Epithelial cell of proximal tubule (primary cell): Measurements from ENCODE around the gene UBAC2. TPM values are rescaled to one million over a fixed set of nuclear protein-coding genes. Genes with fewer than 3 reads are reported as not detected.

Experiments used
- DNase-seq: peaks from one replicate; pipeline ENCODE4 v3.0.0-alpha.2; 2011; ENCODE audit warnings: low read depth
- H3K4me3 ChIP-seq: 2 replicates; pipeline ENCODE4 v1.5.1; 2011; ENCODE audit warnings: low read depth, mild to moderate bottlenecking, low read length
- total RNA-seq: library from RNA; depleted of rRNA; stranded (reverse); fragments of >200 nt; gene quantifications from 2 replicates; pipeline ENCODE4 v1.2.3, GENCODE V29; 2015
- TF ChIP-seq, protein P1 (sequence below): conservative IDR thresholded peaks from 2 replicates; pipeline ENCODE4 v1.5.1; 2012; ENCODE audit warnings: low read depth, mild to moderate bottlenecking, low read length

UBAC2 gene
- total RNA-seq, 1 donor from 2014 or later: 63.9 TPM

DNA sequence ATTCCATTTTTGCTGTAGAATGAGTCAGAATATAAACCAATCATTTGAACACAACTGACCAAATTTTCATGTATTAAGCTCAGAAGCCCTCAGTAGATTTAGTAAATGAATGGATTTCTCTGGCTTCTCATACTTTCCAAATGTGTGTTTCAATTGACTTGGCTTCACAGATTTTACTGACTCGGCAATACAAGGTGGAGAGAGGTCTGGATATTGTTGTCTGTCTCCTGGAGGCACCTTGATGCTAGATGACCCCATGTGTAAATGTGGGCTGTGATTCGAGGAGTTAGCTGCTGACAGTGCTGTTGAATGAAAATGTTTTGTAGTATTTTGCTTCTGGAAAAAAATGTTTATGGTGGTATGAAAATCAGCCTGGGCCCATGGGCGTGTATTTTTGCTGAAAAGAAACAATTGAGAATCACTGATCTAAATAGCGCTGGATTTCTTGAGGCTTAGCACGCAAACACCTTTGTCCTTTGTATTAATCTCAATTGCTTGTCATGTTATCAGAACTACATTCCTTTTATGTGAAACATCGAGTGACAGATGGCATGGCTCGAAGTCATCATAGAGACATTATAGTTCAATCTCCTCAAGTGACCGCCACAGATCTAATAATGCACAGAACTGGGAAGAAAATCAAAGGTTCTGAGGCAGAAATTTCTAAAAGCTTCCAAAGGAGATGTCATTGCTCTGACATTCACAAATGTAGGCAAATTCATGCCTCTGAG is 41.2 kb upstream of the UBAC2 start:
- no peak for DNase-seq
- TF ChIP-seq, protein P1, sequence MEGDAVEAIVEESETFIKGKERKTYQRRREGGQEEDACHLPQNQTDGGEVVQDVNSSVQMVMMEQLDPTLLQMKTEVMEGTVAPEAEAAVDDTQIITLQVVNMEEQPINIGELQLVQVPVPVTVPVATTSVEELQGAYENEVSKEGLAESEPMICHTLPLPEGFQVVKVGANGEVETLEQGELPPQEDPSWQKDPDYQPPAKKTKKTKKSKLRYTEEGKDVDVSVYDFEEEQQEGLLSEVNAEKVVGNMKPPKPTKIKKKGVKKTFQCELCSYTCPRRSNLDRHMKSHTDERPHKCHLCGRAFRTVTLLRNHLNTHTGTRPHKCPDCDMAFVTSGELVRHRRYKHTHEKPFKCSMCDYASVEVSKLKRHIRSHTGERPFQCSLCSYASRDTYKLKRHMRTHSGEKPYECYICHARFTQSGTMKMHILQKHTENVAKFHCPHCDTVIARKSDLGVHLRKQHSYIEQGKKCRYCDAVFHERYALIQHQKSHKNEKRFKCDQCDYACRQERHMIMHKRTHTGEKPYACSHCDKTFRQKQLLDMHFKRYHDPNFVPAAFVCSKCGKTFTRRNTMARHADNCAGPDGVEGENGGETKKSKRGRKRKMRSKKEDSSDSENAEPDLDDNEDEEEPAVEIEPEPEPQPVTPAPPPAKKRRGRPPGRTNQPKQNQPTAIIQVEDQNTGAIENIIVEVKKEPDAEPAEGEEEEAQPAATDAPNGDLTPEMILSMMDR: no peak
- no peak overlapping the region for H3K4me3 ChIP-seq

DNA sequence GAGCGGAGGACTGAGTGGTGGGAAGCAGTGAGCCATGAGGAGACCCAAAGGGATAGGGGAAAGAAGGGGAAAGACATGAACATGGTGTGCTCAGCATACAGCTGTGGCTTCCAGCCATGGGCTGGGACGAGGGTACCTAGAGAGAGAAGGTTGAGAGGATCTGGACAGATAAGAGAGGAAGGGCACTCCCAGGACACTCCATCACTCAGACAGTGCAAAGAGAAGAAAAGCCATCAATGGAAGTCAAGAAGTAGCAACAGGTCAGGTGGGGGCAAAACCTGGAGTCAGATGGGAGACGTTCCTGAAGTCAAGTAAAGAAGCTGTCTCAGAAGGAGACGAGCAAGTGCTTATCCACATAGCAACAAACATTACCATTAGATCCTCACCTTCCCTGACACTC is 40.2 kb upstream of the UBAC2 start:
- no peak overlapping the region for H3K4me3 ChIP-seq
- TF ChIP-seq, protein P1: no peak
- DNase-seq: no peak

DNA sequence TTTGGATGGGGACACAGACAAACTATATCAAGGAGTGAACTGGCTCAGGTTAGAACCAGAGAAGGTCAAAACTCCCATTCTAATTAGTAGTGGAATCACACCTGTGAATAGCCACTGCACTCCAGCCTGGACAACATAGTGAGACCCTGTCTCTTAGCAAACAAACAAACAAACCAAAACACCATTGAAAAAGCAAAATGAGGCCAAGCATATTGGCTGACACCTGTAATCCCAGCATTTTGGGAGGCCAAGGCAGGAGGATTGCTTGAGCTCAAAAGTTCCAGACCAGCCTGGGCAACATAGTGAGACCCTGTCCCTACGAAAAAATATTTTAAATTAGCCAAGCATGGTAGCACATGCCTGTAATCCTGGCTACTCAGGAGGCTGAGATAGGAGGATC is 39.1 kb upstream of the UBAC2 start:
- TF ChIP-seq, protein P1: no peak
- DNase-seq: no peak
- H3K4me3 ChIP-seq: no peak overlapping the region

DNA sequence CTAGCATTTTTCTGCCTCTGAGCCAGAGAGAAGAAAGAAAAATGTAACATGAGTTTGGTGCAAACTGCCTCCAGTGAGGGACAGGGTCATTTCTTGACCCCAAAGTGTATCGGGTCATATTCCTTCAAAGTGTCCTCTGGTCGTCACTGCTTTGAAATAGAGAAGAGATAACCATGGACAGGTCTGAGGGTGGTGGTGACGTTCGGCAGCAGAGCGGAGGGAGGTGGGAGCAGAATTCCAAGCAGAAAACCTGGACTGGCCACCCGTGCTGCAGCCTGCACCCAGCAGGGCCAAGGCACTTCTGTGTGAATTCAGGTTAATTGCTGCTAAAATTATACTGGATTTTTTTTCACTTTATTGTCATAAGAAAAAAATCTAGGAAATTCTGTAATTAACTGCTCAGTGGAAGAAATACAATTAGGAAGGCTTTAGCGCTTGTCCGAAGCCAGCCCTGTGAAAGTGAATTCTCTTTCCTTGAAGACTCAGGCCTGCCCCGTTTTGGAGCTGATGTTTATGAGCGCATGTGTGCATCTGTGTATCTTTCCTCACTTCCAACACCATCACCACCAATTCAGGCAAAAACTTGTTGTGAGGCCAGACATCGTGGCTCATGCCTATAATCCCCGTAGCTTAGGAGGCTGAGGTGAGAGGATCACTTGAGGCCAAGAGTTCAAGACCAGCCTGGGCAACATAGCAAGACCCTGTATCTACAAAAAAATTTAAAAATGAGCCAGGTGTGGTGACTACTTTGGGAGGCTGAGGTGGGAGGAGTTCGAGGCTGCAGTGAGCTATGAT is 37.9 kb upstream of the UBAC2 start:
- DNase-seq: no peak
- H3K4me3 ChIP-seq: no peak overlapping the region
- TF ChIP-seq, protein P1: no peak

DNA sequence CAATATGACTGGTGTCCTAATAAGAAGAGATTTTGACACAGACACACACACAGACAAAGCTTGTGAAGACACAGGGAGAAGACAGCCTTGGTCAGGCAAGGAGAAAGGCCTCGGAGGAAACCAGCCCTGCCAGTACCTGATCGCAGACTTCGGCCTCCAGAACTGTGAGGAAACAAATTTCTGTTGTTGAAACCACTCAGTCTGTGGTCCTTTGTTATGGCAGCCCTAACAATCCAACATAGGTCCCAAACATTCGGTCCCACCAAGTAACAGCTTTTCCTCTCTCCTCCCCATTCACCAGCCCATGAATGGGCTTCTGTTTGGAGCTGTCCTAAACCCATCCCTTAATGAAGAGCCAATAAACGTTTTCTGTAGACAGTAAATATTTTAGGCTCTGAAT is 36.4 kb upstream of the UBAC2 start:
- TF ChIP-seq, protein P1: no peak
- H3K4me3 ChIP-seq: no peak overlapping the region

DNA sequence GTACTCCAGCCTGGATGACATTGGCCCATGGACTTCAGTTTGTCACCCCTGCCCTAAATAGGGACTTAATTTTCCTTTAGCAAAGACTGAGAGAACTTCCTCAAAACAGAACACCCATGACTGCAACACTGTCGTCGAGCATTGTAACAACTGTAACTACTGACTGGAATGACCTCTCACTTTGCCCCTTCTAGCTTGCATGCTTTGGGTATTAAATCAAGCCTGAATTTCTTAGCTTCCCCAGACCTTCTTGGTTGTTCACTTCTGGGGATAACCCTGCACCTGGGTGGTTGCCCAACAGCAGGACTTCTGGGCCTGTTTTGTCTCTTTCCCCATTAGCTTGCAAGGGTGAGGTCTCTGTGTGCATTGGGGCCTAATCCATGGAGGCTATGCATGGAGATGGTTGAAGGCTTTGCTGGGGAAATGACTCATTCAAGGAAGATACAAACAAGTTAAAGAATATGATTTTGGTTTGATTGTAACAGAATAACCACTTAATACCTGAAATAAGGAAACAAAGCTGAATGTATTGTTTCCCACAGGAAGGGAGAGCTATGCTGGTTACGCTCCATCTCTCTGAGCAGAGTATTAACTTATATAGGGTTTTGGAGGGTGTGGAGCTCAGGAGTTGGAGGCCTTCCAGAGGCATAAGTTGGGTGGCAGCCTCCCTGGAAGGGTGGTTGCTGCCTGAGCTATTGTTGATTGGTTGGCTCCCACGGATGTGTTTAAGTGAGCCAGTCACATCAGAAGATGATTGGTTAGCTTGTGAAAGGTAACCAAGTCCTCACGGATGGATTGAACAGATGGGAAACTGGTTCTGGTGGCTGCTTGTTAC is 34.7 kb upstream of the UBAC2 start:
- TF ChIP-seq, protein P1: no peak
- DNase-seq: no peak
- no peak overlapping the region for H3K4me3 ChIP-seq

More for the DNA sequence above, 36.4 kb upstream of the UBAC2 start:
- DNase-seq: no peak
